ENCODE results near the gene CNKSR2. TPM values are rescaled to one million over a fixed set of nuclear protein-coding genes. Genes with fewer than 3 reads are reported as not detected.

The CNKSR2 gene
- total RNA-seq, 1 donor from 2014 or later, result not detected

- DNase-seq (ENCODE audit: low read depth in 2 of 2), result no peak
Observed at GRCh38 chrX:21666679-21667078, 292.5 kb downstream of the CNKSR2 start.

GRCh38 chrX:21674430-21675186, 300.4 kb downstream of the CNKSR2 start:
- no peak for DNase-seq (ENCODE audit: low read depth in 2 of 2)

- DNase-seq (ENCODE audit: low read depth in 2 of 2), result no peak
Observed at GRCh38 chrX:21675931-21676330, 301.7 kb downstream of the CNKSR2 start.

- no peak for DNase-seq (ENCODE audit: low read depth in 2 of 2)
Observed at GRCh38 chrX:21678048-21678612, 303.9 kb downstream of the CNKSR2 start.

- DNase-seq (ENCODE audit: low read depth in 2 of 2), result no peak
Observed at GRCh38 chrX:21683941-21684340, 309.7 kb downstream of the CNKSR2 start.

GRCh38 chrX:21691512-21692018, 317.3 kb downstream of the CNKSR2 start:
- DNase-seq (ENCODE audit: low read depth in 2 of 2), result no peak

GRCh38 chrX:21698272-21698671, 324.1 kb downstream of the CNKSR2 start:
- DNase-seq (ENCODE audit: low read depth in 2 of 2), result no peak

- DNase-seq (ENCODE audit: low read depth in 2 of 2), result no peak
Observed at GRCh38 chrX:21699136-21699535, 324.9 kb downstream of the CNKSR2 start.

GRCh38 chrX:21700275-21700674, 326.1 kb downstream of the CNKSR2 start:
- no peak for DNase-seq (ENCODE audit: low read depth in 2 of 2)

- no peak for DNase-seq (ENCODE audit: low read depth in 2 of 2)
Observed at GRCh38 chrX:21700967-21701366, 326.7 kb downstream of the CNKSR2 start.

GRCh38 chrX:21702725-21703124, 328.5 kb downstream of the CNKSR2 start:
- DNase-seq (ENCODE audit: low read depth in 2 of 2), result no peak

Measured in dermis microvascular lymphatic vessel endothelial cell (primary cell).